Gastroesophageal sphincter (tissue), 4 donors: Measurements from ENCODE around the gene DCPS. TPM values are rescaled to one million over a fixed set of nuclear protein-coding genes. Genes with fewer than 3 reads are reported as not detected.

Experiments used
- ATAC-seq: fragments of 150-250 bp; one replicate; pipeline ENCODE4 v1.9.1; 2016; ENCODE audit warnings: mild to moderate bottlenecking, moderate library complexity
- H3K27ac ChIP-seq, 4 donors: fragments of 200-600 bp; sonication (generic) in 3 of 4; 1 replicate in 3 of 4; 2 replicates in 1 of 4; pipeline ENCODE4 v1.5.1; 2016 to 2019
- H3K27me3 ChIP-seq: fragments of 200-600 bp; sonication (generic); one replicate; pipeline ENCODE4 v1.5.1; 2019
- H3K36me3 ChIP-seq, 2 donors: fragments of 200-600 bp; sonication (generic); one replicate each; pipeline ENCODE4 v1.5.1; 2019; ENCODE audit warnings: control low read depth in 1 of 2
- H3K4me1 ChIP-seq, 3 donors: fragments of 200-600 bp; sonication (generic); 1 replicate in 2 of 3; 2 replicates in 1 of 3; pipeline ENCODE4 v1.5.1; 2016 to 2019; ENCODE audit warnings: control low read depth in 2 of 3
- H3K4me3 ChIP-seq, 2 donors: fragments of 200-600 bp; sonication (generic); one replicate each; pipeline ENCODE4 v1.5.1; 2019; ENCODE audit warnings: mild to moderate bottlenecking in 1 of 2, moderate library complexity in 1 of 2
- H3K9me3 ChIP-seq, 3 donors: fragments of 200-600 bp; sonication (generic); one replicate each; pipeline ENCODE4 v1.5.1; 2017 to 2019; ENCODE audit warnings: control low read depth in 2 of 3
- EP300 ChIP-seq: sonication (generic); formaldehyde crosslinking; IDR thresholded peaks from one replicate; pipeline ENCODE4 v1.6.1; 2017; ENCODE audit warnings: antibody characterized with exemption, mild to moderate bottlenecking
- POLR2A ChIP-seq, 2 donors: fragments of 450-650 bp; IDR thresholded peaks; one replicate each; pipeline ENCODE4 v1.6.1; 2017; ENCODE audit warnings: antibody characterized with exemption in 2 of 2, mild to moderate bottlenecking in 2 of 2, moderate library complexity in 1 of 2
- POLR2AphosphoS5 ChIP-seq: sonication (generic); formaldehyde crosslinking; IDR thresholded peaks from one replicate; pipeline ENCODE4 v1.6.1; 2017; ENCODE audit warnings: antibody characterized with exemption
- WGBS, 2 donors: methylation state at CpG; one replicate each; pipeline ENCODE4 v1.1.5; 2018; ENCODE audit warnings: low coverage in 1 of 2; 5-methylcytosine and 5-hydroxymethylcytosine counted together
- total RNA-seq, 4 donors: library from RNA; depleted of rRNA; stranded (reverse); fragments of >200 nt; gene quantifications; one replicate each; pipeline ENCODE4 v1.1.0, GENCODE V29; 2016
- TF ChIP-seq, protein P1 (sequence below), 4 experiments: fragments of 200-600 bp in 2 of 4; fragments of 450-650 bp in 2 of 4; sonication (generic) in 1 of 4; IDR thresholded peaks; one replicate each; pipeline ENCODE4 v1.5.1; 2017 to 2019; ENCODE audit warnings: antibody characterized with exemption in 4 of 4, mild to moderate bottlenecking in 2 of 4, moderate library complexity in 2 of 4

The DCPS gene
- total RNA-seq, 4 donors from 2014 or later = 11.8 to 20.6 (median 15.9) TPM

DNA sequence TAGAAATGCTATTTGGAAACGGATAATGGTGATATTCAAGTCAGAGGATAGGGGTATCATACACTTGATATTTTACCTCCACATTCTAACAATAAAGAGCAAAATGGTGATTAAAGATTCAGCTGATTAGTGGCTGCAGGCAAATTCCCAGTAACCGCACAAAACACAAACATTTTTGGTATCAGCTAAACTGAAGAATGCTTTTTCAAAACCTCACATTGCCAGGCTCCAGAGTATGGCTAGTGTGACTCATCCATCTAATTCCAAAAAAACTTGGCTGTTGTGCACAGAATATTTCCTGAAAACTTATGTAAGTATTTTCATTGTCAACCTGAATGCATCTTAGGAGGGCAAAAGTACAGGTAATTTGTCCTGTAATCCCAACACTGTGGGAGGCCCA is 46.1 kb upstream of the DCPS start:
- no peak for ATAC-seq
- 65 to 82% methylated on average over 2 of the region's 2 CpGs for WGBS, 2 donors
- TF ChIP-seq, protein P1, sequence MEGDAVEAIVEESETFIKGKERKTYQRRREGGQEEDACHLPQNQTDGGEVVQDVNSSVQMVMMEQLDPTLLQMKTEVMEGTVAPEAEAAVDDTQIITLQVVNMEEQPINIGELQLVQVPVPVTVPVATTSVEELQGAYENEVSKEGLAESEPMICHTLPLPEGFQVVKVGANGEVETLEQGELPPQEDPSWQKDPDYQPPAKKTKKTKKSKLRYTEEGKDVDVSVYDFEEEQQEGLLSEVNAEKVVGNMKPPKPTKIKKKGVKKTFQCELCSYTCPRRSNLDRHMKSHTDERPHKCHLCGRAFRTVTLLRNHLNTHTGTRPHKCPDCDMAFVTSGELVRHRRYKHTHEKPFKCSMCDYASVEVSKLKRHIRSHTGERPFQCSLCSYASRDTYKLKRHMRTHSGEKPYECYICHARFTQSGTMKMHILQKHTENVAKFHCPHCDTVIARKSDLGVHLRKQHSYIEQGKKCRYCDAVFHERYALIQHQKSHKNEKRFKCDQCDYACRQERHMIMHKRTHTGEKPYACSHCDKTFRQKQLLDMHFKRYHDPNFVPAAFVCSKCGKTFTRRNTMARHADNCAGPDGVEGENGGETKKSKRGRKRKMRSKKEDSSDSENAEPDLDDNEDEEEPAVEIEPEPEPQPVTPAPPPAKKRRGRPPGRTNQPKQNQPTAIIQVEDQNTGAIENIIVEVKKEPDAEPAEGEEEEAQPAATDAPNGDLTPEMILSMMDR (IDR thresholded peaks at IDR 0.05) = no peak
- TF ChIP-seq EP300 (no peak), POLR2AphosphoS5 (no peak), POLR2A (IDR thresholded peaks at IDR 0.05) (no peak)

DNA sequence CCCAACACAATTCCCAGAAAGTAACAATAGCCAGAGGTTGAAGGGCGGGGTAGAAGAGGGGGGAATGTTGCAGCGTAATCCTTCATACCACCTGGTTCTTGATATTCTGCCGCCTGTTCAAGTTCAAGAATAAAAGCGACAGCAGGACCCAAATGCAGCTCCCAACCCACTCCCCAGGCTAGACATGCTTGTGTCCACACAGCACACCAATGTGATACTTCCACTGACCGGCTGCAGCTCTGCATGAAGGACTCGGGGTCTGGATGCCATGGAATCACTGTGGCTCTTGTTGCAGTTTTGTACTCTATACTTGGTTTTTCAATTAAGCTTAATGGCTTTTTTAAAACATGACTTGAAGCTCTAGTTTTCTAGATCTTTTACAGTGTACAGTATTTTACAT is 41.6 kb upstream of the DCPS start:
- no peak for ATAC-seq

More for the DNA sequence above, 46.1 kb upstream of the DCPS start:
- H3K27ac ChIP-seq = no peak overlapping the region
- H3K36me3 ChIP-seq = peaks cover 4 to 59% of the 10 kb centered on the region in 2 donors
- H3K4me3 ChIP-seq = no peak overlapping the region
- H3K4me1 ChIP-seq = no peaks in the 10 kb centered on the region
- no peaks in the 10 kb centered on the region for H3K27me3 ChIP-seq
- no peaks in the 10 kb centered on the region for H3K9me3 ChIP-seq

DNA sequence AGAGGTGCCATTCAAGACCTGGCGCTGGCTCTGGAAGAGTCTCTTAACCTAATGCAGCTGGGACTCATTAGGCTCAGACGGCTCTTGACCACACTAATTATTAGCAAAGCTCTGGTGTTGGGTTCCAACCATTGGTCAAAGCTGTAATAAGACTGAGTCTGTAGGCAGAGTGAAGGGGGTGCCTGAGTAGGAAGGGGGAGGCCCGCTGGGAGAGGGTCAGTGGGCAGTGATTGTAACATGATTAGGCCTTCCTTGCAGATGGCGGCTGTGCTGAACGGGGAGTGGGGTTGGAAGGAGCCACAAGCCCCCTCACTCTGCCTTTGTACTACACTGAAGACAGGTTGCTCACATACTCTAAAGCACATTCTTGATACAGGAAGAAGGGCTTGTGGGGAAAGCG is 40.4 kb upstream of the DCPS start:
- Histone ChIP-seq H3K27me3 (no peaks in the 10 kb centered on the region), H3K4me1 (peaks cover 5 to 19% (median 6%) of the 10 kb centered on the region in 3 donors), H3K4me3 (no peak overlapping the region), H3K36me3 (peaks cover 8 to 62% of the 10 kb centered on the region in 2 donors), H3K9me3 (no peaks in the 10 kb centered on the region), H3K27ac (no peak overlapping the region)
- 87 to 100% methylated on average over 1 to 3 of the region's 6 CpGs for WGBS, 2 donors
- TF ChIP-seq EP300 (no peak), POLR2AphosphoS5 (no peak), POLR2A (IDR thresholded peaks at IDR 0.05) (no peak)
- TF ChIP-seq, protein P1 (IDR thresholded peaks at IDR 0.05) = no peak
- no peak for ATAC-seq

More for the DNA sequence above, 41.6 kb upstream of the DCPS start:
- Histone ChIP-seq H3K36me3 (peaks cover 8 to 66% of the 10 kb centered on the region in 2 donors), H3K4me1 (peaks cover 0 to 10% (median 0%) of the 10 kb centered on the region in 3 donors), H3K4me3 (no peak overlapping the region), H3K27me3 (no peaks in the 10 kb centered on the region), H3K9me3 (no peaks in the 10 kb centered on the region), H3K27ac (no peak overlapping the region)
- WGBS, 2 donors = 86 to 96% methylated on average over 5 to 6 of the region's 6 CpGs
- no peak for TF ChIP-seq EP300
- TF ChIP-seq POLR2A (IDR thresholded peaks at IDR 0.05) = no peak
- TF ChIP-seq, protein P1 (IDR thresholded peaks at IDR 0.05) = no peak
- TF ChIP-seq POLR2AphosphoS5 = no peak

GRCh38 chr11:126265811-126266210 is 38.0 kb upstream of the DCPS start:
- Histone ChIP-seq H3K27ac (no peak overlapping the region), H3K4me3 (no peak overlapping the region), H3K4me1 (peaks cover 5 to 32% (median 11%) of the 10 kb centered on the region in 3 donors), H3K27me3 (no peaks in the 10 kb centered on the region), H3K9me3 (no peaks in the 10 kb centered on the region), H3K36me3 (peaks cover 8 to 62% of the 10 kb centered on the region in 2 donors)
- TF ChIP-seq EP300 (no peak), POLR2AphosphoS5 (no peak), POLR2A (IDR thresholded peaks at IDR 0.05) (no peak)
- TF ChIP-seq, protein P1 (IDR thresholded peaks at IDR 0.05) = no peak
- 77 to 85% methylated on average over 5 to 8 of the region's 8 CpGs for WGBS, 2 donors
- no peak for ATAC-seq

- ATAC-seq = no peak
- Histone ChIP-seq H3K27me3 (no peaks in the 10 kb centered on the region), H3K9me3 (no peaks in the 10 kb centered on the region), H3K27ac (peak overlapping the region; percentile 91 to 94 (median 92)), H3K36me3 (peaks cover 4 to 56% of the 10 kb centered on the region in 2 donors), H3K4me3 (peak overlapping the region; percentile 80 to 95), H3K4me1 (peaks cover 5 to 32% (median 11%) of the 10 kb centered on the region in 3 donors)
- TF ChIP-seq POLR2AphosphoS5 (no peak), EP300 (no peak)
- TF ChIP-seq, protein P1 (IDR thresholded peaks at IDR 0.05) = no peak
- WGBS, 2 donors = 67 to 69% methylated on average over 4 to 5 of the region's 6 CpGs
Observed at GRCh38 chr11:126267650-126268049, 36.2 kb upstream of the DCPS start.
